NCI-H128 (cell line): Measurements from ENCODE around the gene SLC6A18.
"Not testable (repeated sequence)": the region's sequence is repeated elsewhere in the genome, so short reads cannot be mapped to it uniquely, and the experiment has no call there.

Experiments used
- DNase-seq: peaks from one replicate; lab custom pipeline; 2025; ENCODE audit not compliant: unreplicated experiment; lab: John Stamatoyannopoulos, UW

Gene SLC6A18

GRCh38 chr5:1288439-1289335, 63.5 kb downstream of the SLC6A18 start:
- DNase-seq = no peak

DNA sequence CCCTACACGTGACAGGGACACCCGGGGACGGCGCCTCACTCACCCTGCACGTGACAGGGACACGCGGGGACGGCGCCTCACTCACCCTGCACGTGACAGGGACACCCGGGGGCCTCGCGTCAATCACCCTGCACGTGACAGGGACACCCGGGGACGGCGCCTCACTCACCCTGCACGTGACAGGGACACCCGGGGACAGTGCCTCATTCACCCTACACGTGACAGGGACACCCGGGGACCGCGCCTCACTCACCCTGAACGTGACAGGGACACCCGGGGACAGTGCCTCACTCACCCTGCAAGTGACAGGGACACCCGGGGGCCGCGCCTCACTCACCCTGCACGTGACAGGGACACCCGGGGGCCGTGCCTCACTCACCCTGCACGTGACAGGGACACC, 64.4 kb downstream of the SLC6A18 start:
- DNase-seq = not testable (repeated sequence)

GRCh38 chr5:1290956-1291355, 65.8 kb downstream of the SLC6A18 start:
- DNase-seq = not testable (repeated sequence)

DNA sequence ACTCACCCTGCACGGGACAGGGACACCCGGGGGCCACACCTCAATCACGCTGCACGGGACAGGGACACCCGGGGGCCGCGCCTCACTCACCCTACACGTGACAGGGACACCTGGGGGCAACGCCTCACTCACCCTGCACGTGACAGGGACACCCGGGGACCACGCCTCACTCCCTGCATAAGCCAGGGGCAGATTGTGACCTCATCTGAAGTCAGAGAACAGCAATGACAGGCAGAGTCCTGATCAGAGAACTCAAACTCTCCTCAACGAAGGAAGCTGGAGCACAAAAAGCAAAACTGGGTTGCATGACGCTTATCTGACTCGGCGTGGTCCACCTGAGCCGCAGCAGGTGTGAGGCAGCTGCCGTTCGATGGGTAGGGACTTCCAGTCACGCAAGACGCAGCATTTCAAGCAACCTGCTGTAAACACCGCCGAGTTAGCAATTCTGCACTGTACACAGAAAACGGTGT, 66.5 kb downstream of the SLC6A18 start:
- DNase-seq = peak; percentile 38

- DNase-seq = no peak
These were observed 67.0 kb downstream of the SLC6A18 start for GRCh38 chr5:1292139-1292538.

- DNase-seq = no peak
These were observed 67.8 kb downstream of the SLC6A18 start for GRCh38 chr5:1292846-1293415.

DNA sequence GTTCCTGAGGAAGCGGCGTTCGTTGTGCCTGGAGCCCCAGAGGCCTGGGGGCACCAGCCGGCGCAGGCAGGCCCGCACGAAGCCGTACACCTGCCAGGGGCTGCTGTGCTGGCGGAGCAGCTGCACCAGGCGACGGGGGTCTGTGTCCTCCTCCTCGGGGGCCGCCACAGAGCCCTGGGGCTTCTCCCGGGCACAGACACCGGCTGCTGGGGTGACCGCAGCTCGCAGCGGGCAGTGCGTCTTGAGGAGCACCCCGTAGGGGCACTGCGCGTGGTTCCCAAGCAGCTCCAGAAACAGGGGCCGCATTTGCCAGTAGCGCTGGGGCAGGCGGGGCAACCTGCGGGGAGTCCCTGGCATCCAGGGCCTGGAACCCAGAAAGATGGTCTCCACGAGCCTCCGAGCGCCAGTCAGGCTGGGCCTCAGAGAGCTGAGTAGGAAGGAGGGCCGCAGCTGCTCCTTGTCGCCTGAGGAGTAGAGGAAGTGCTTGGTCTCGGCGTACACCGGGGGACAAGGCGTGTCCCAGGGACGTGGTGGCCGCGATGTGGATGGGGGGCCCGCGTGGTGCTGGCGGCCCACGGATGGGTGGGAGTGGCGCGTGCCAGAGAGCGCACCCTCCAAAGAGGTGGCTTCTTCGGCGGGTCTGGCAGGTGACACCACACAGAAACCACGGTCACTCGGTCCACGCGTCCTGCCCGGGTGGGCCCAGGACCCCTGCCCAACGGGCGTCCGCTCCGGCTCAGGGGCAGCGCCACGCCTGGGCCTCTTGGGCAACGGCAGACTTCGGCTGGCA, 68.4 kb downstream of the SLC6A18 start:
- DNase-seq = no peak

DNA sequence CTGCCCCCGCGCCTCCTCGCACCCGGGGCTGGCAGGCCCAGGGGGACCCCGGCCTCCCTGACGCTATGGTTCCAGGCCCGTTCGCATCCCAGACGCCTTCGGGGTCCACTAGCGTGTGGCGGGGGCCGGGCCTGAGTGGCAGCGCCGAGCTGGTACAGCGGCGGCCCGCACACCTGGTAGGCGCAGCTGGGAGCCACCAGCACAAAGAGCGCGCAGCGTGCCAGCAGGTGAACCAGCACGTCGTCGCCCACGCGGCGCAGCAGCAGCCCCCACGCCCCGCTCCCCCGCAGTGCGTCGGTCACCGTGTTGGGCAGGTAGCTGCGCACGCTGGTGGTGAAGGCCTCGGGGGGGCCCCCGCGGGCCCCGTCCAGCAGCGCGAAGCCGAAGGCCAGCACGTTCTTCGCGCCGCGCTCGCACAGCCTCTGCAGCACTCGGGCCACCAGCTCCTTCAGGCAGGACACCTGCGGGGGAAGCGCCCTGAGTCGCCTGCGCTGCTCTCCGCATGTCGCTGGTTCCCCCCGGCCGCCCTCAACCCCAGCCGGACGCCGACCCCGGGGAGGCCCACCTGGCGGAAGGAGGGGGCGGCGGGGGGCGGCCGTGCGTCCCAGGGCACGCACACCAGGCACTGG, 69.1 kb downstream of the SLC6A18 start:
- no peak for DNase-seq

DNA sequence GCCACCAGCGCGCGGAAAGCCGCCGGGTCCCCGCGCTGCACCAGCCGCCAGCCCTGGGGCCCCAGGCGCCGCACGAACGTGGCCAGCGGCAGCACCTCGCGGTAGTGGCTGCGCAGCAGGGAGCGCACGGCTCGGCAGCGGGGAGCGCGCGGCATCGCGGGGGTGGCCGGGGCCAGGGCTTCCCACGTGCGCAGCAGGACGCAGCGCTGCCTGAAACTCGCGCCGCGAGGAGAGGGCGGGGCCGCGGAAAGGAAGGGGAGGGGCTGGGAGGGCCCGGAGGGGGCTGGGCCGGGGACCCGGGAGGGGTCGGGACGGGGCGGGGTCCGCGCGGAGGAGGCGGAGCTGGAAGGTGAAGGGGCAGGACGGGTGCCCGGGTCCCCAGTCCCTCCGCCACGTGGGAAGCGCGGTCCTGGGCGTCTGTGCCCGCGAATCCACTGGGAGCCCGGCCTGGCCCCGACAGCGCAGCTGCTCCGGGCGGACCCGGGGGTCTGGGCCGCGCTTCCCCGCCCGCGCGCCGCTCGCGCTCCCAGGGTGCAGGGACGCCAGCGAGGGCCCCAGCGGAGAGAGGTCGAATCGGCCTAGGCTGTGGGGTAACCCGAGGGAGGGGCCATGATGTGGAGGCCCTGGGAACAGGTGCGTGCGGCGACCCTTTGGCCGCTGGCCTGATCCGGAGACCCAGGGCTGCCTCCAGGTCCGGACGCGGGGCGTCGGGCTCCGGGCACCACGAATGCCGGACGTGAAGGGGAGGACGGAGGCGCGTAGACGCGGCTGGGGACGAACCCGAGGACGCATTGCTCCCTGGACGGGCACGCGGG, 69.9 kb downstream of the SLC6A18 start, which contains the start of gene TERT:
TERT (minus strand) TSS at position 234 of the 815 bp plus-strand sequence; CDS start at position 155, 79 bp downstream.
- DNase-seq = no peak

DNA sequence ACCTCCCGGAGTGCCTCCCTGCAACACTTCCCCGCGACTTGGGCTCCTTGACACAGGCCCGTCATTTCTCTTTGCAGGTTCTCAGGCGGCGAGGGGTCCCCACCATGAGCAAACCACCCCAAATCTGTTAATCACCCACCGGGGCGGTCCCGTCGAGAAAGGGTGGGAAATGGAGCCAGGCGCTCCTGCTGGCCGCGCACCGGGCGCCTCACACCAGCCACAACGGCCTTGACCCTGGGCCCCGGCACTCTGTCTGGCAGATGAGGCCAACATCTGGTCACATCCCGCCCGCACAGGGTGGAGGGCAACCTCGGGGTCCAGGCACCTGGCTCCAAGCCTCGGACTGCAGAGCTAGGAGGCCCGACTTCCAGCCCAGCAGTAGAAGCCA, 70.5 kb downstream of the SLC6A18 start:
- DNase-seq = no peak
